Activated naive CD4-positive, alpha-beta T cell treated with anti-CD3 and anti-CD28 coated beads, Interleukin-2, amount 10 ng/mL, durations not matched to agents 7 days and 5 days (primary cell): ENCODE measurements around the gene KRTAP1-5.
"Not testable (repeated sequence)": the region's sequence is repeated elsewhere in the genome, so short reads cannot be mapped to it uniquely, and the experiment has no call there.

ENCODE experiments used
- CTCF ChIA-PET: fragments of 350-600 bp; sonication (Branson Sonifier 250); formaldehyde crosslinking; loops from one replicate; lab custom pipeline; 2021; ENCODE audit warnings: antibody characterized with exemption; lab: Charles Lee
- DNase-seq: peaks from one replicate; pipeline ENCODE4 v3.0.0-alpha.2; 2020
- H3K27ac Mint-ChIP-seq: one replicate; pipeline ENCODE4 v1.8.0; 2021; ENCODE audit warnings: mild to moderate bottlenecking, moderate library complexity, mixed read lengths
- H3K27me3 Mint-ChIP-seq: one replicate; pipeline ENCODE4 v1.8.0; 2021; ENCODE audit warnings: mild to moderate bottlenecking, mixed read lengths
- H3K36me3 Mint-ChIP-seq: one replicate; pipeline ENCODE4 v1.8.0; 2021; ENCODE audit warnings: mixed read lengths
- H3K4me1 Mint-ChIP-seq: one replicate; pipeline ENCODE4 v1.8.0; 2021; ENCODE audit warnings: mixed read lengths
- H3K4me3 Mint-ChIP-seq: one replicate; pipeline ENCODE4 v1.8.0; 2021; ENCODE audit warnings: mild to moderate bottlenecking, moderate library complexity, mixed read lengths
- H3K9me3 Mint-ChIP-seq: one replicate; pipeline ENCODE4 v1.8.0; 2021; ENCODE audit warnings: mixed read lengths

KRTAP1-5 gene

DNA sequence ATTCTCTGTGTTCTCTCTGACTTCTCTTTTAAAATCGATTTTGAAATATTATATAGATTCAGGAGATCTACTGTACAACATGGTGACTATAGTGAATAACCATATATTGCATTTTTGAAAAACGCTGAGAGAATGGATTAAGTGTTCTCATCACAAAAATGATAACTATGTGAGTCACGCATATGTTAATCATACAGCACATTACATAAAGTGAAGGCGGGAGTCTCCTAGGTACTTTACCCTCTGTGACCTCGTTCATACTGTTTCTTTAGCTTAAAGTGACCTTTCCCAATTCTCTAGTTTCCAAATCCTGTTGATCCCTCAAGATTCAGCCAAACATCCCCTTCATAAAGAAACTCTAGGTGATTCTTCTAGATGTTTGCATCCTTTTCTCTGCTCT is 24.2 kb downstream of the KRTAP1-5 start:
- no peak for DNase-seq
- H3K4me3 Mint-ChIP-seq = no peak overlapping the region
- CTCF ChIA-PET = no interaction called here
- H3K9me3 Mint-ChIP-seq = no peaks in the 10 kb centered on the region
- H3K4me1 Mint-ChIP-seq = no peaks in the 10 kb centered on the region
- no peak overlapping the region for H3K27ac Mint-ChIP-seq
- H3K27me3 Mint-ChIP-seq = peaks cover 11% of the 10 kb centered on the region
- no peaks in the 10 kb centered on the region for H3K36me3 Mint-ChIP-seq

DNA sequence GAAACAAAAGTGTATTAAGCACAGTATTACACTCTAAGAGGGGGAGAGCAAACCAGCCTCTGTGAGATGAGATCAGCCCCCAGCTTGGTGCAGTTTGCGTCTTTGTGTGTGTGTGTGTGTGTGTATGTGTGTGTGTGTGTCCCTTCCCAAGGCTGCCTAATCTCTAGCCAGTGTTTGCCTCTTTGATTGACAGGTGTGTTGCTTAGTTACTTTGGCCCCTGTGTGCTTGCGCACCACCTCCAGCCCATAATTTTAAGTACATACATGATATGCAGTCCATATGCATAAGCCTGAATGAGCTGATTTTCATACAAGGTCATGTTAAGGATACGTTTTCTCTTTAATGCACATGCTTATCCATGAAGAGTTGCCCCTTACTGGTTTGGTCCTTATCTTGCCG is 25.2 kb downstream of the KRTAP1-5 start:
- Mint-ChIP-seq H3K27ac (no peak overlapping the region), H3K36me3 (no peaks in the 10 kb centered on the region), H3K4me1 (no peaks in the 10 kb centered on the region), H3K27me3 (peaks cover 17% of the 10 kb centered on the region), H3K4me3 (no peak overlapping the region), H3K9me3 (no peaks in the 10 kb centered on the region)
- no peak for DNase-seq
- CTCF ChIA-PET = no interaction called here

DNA sequence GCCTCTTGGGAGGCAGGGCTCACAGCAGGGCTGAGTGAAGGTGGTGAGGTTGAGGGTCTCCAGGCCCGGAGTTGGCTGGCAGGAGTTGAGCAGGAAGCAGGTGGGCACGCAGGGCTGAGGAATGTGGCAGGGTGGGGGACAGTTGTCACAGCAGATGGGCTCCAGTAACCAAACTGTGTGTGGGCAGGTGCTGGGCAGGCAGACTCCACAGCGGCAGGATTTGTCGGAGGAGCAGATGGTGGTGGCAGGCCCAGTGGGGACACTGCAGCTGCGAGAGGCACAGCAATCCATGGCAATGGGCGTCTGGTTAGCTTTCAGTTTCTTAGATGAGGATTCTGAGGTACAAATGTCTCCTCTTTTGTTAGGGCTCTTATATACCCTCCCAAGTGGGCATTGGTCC is 27.4 kb downstream of the KRTAP1-5 start, which contains the start of gene KRTAP3-2:
Gene KRTAP3-2, minus strand, starts transcription at position 344 of the 400 bp plus-strand sequence. Its CDS starts 53 bp downstream, at position 291.
- H3K9me3 Mint-ChIP-seq, H3K27ac Mint-ChIP-seq, CTCF ChIA-PET, DNase-seq, H3K4me3 Mint-ChIP-seq, H3K4me1 Mint-ChIP-seq, H3K36me3 Mint-ChIP-seq: not testable (repeated sequence)
- H3K27me3 Mint-ChIP-seq = peaks cover 17% of the 10 kb centered on the region

DNA sequence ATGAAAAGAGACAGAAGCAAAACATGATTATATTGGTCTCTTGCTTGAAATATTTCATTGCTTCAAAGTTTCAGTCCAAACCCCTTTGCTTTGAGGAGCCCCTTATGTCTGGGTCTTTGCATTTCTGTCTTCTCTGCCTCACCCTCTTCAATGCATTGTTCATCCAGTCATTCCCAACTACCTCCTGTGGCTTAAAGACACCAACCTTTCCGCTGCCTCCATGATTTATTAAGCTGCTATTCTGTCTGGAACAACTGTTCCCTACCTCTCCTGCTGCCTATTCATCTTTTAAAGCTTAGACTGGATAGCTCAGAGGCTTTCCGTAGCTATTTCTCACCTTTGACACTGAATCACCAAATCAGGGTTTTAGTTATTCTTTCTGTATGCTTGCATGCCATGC is 29.6 kb downstream of the KRTAP1-5 start:
- CTCF ChIA-PET = no interaction called here
- Mint-ChIP-seq H3K27ac (no peak overlapping the region), H3K27me3 (peaks cover 21% of the 10 kb centered on the region), H3K4me3 (no peak overlapping the region), H3K36me3 (no peaks in the 10 kb centered on the region), H3K9me3 (no peaks in the 10 kb centered on the region), H3K4me1 (no peaks in the 10 kb centered on the region)
- DNase-seq = no peak

DNA sequence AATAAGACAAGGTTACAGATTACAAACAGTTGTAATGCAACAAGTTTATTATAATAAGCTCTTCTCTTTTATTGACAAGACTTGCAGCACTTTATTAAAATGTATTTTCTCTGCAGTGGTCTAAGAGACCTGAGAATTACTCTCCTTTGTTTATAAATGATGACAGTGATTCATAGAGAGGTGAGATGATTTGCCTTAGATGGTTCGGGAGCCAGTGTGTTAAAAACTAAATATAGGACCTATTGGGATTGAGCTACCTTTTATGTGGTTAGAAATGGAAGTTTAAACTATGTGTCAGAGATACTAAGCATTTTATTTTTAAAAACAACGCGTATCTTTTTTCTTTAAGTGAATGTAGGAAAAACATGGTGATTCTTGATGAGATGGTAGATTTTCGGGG is 30.2 kb downstream of the KRTAP1-5 start:
- H3K4me1 Mint-ChIP-seq = no peaks in the 10 kb centered on the region

DNA sequence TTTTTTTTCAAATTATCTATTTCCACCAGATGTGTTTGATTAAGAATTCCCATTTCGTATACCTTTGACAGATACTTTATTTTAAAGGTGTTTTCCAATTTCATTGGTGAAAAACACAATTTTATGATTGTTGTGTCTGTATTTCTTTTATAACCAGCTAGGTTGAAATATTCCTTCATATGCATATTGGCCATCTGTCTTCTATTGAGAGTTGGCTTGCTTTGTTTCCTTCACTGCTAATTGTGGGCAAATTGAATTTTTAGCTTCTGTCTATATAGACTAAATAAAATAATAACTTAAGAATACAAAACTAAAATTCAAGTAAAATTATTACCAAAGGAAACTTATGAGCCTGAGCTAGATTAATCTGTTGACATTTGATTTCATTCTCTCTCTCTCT is 31.9 kb downstream of the KRTAP1-5 start:
- no peaks in the 10 kb centered on the region for H3K36me3 Mint-ChIP-seq
- no peak overlapping the region for H3K4me3 Mint-ChIP-seq
- peaks cover 26% of the 10 kb centered on the region for H3K27me3 Mint-ChIP-seq
- no peak overlapping the region for H3K27ac Mint-ChIP-seq
- no peaks in the 10 kb centered on the region for H3K4me1 Mint-ChIP-seq
- CTCF ChIA-PET = interaction anchor here (0.6 kb wide), 1 partner anchor 379 kb away, joined by 3 read pairs; no protein-coding TSS in a partner anchor
- H3K9me3 Mint-ChIP-seq = no peaks in the 10 kb centered on the region
- no peak for DNase-seq

More for the DNA sequence above, 30.2 kb downstream of the KRTAP1-5 start:
- no peaks in the 10 kb centered on the region for H3K9me3 Mint-ChIP-seq
- DNase-seq = no peak
- H3K27ac Mint-ChIP-seq = no peak overlapping the region
- peaks cover 26% of the 10 kb centered on the region for H3K27me3 Mint-ChIP-seq
- H3K4me3 Mint-ChIP-seq = no peak overlapping the region
- H3K36me3 Mint-ChIP-seq = no peaks in the 10 kb centered on the region
- CTCF ChIA-PET = no interaction called here

DNA sequence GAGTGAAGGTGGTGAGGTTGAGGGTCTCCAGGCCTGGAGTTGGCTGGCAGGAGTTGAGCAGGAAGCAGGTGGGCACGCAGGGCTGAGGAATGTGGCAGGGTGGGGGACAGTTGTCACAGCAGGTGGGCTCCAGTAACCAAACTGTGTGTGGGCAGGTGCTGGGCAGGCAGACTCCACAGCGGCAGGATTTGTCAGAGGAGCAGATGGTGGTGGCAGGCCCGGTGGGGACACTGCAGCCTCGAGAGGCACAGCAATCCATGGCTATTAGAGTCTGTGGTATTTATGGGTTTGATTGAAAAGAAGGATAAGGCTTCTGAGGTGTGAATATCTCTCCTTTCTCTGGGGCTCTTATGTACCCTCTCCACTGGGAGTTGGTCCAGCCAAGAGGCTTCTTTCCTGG is 33.2 kb downstream of the KRTAP1-5 start, which contains the start of gene KRTAP3-3:
Gene KRTAP3-3, minus strand, starts transcription at position 326 of the 400 bp plus-strand sequence. Its CDS starts 67 bp downstream, at position 259.
- CTCF ChIA-PET = no interaction called here
- H3K36me3 Mint-ChIP-seq = no peaks in the 10 kb centered on the region
- no peaks in the 10 kb centered on the region for H3K4me1 Mint-ChIP-seq
- H3K4me3 Mint-ChIP-seq = no peak within 1 kb of the TSS
- no peaks in the 10 kb centered on the region for H3K9me3 Mint-ChIP-seq
- H3K27ac Mint-ChIP-seq = no peak within 1 kb of the TSS
- DNase-seq = no peak
- peaks cover 20% of the 10 kb centered on the region for H3K27me3 Mint-ChIP-seq

DNA sequence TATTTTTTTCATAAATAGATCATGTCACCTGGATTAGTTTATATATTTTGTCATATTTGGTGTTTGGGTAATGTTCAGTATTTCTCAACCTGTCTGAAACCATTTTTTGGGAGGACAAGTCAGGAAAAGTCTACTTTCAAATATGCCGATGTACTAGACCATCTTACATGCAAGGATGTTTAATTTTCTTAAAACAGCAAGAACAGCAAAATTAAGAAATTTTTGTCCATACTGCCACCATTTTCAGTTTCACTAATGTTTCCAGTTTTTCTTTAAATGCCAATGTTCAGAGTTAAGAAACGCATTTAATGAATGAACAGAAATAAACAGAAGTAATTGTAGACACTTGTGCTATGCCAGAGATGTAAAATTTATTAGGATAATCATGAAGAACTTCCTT is 33.9 kb downstream of the KRTAP1-5 start:
- Mint-ChIP-seq H3K36me3 (no peaks in the 10 kb centered on the region), H3K4me3 (no peak overlapping the region), H3K9me3 (no peaks in the 10 kb centered on the region), H3K27ac (no peak overlapping the region), H3K27me3 (peaks cover 21% of the 10 kb centered on the region), H3K4me1 (no peaks in the 10 kb centered on the region)
- no peak for DNase-seq
- CTCF ChIA-PET = no interaction called here

DNA sequence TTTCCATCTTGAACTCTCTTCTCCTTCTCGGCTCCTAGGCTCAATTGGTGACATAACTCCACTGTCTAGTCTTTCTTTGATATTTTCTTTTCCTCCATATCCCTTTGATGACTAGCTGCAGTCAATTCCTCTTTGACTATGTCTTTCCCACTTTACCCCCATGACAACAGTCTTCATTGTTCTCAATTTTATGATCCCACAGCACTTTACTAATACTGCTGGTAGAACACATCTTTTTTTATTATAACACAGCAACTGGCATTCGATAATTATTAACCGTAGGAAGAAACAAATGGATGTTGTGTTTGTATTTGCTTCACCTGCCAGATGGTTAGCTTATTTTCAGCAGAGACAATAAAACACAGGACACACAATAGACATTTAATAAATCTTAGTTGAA is 34.3 kb downstream of the KRTAP1-5 start:
- H3K9me3 Mint-ChIP-seq = no peaks in the 10 kb centered on the region
- no peaks in the 10 kb centered on the region for H3K36me3 Mint-ChIP-seq
- DNase-seq = no peak
- H3K4me1 Mint-ChIP-seq = no peaks in the 10 kb centered on the region
- peaks cover 22% of the 10 kb centered on the region for H3K27me3 Mint-ChIP-seq
- CTCF ChIA-PET = no interaction called here
- no peak overlapping the region for H3K4me3 Mint-ChIP-seq
- no peak overlapping the region for H3K27ac Mint-ChIP-seq

DNA sequence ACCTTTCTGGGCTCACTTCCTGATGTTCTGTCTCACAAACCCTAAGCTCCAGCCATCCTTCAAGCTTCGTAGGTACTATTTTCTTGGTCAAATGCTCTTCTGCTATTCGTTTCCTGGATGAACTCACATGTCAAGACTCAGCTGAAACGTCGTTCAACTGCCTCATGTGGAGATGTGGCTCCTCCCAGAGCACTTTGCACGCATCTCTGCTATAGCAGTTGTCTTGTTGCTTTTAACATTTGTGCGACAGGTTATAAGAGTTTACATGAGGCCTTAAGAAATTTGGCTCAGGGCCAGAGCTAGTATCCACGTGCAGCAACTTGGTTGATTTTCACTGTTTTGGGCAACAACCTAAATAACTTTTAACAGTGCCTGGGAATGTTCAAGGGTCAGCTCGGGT is 40.1 kb downstream of the KRTAP1-5 start:
- no peak for DNase-seq
- H3K9me3 Mint-ChIP-seq = no peaks in the 10 kb centered on the region
- no peak overlapping the region for H3K27ac Mint-ChIP-seq
- no peaks in the 10 kb centered on the region for H3K36me3 Mint-ChIP-seq
- CTCF ChIA-PET = no interaction called here
- peaks cover 19% of the 10 kb centered on the region for H3K27me3 Mint-ChIP-seq
- no peaks in the 10 kb centered on the region for H3K4me1 Mint-ChIP-seq
- no peak overlapping the region for H3K4me3 Mint-ChIP-seq

DNA sequence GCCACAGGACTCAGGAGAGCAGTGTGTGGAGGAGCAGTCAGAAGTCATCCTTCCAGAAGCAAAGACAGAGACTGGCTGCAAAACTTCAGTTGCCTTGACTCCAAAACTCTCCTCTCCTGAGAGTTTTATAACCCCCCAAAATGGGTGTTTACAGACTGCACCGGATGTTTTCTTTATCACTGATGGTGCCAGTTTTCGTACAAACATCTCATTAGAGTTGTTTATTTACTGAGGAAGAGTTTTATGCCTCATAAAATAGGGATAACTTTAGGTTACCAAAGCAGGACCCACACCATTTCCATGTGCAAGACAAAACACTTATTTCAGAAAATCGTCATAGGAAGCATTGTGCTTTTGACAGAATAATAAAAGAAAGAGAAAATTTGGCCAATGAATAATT is 42.8 kb downstream of the KRTAP1-5 start, which contains the start of gene KRT40:
Gene KRT40, minus strand, starts transcription at position 101 of the 400 bp plus-strand sequence. Its CDS starts 53 bp downstream, at position 48.
- Mint-ChIP-seq H3K9me3 (no peaks in the 10 kb centered on the region), H3K27ac (no peak within 1 kb of the TSS), H3K27me3 (peaks cover 19% of the 10 kb centered on the region), H3K36me3 (no peaks in the 10 kb centered on the region), H3K4me1 (no peaks in the 10 kb centered on the region), H3K4me3 (no peak within 1 kb of the TSS)
- CTCF ChIA-PET = interaction anchor here (0.5 kb wide), 1 partner anchor 17 kb away, joined by 4 read pairs; no protein-coding TSS in a partner anchor
- DNase-seq = no peak

DNA sequence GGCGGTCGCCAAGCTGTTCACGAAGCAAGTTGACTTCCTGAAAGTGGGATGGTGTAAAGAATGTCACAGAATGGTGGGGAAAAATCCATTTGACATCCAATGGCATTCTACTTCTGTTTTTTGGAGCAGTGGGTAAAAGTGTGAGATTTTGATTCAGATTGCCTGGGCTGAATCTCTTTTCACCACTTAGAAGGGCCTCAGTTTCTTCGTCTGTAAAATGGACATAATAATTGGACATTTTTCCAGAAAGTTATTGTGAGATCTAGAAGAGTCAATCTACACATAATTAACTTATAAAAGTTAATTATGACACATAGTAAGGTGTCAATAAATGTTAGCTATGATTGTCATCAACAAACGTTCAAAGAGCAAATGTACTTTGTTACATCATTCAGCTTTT is 45.9 kb downstream of the KRTAP1-5 start:
- Mint-ChIP-seq H3K36me3 (no peaks in the 10 kb centered on the region), H3K27me3 (peaks cover 12% of the 10 kb centered on the region), H3K9me3 (no peaks in the 10 kb centered on the region), H3K27ac (no peak overlapping the region), H3K4me1 (no peaks in the 10 kb centered on the region), H3K4me3 (no peak overlapping the region)
- CTCF ChIA-PET = no interaction called here
- no peak for DNase-seq

DNA sequence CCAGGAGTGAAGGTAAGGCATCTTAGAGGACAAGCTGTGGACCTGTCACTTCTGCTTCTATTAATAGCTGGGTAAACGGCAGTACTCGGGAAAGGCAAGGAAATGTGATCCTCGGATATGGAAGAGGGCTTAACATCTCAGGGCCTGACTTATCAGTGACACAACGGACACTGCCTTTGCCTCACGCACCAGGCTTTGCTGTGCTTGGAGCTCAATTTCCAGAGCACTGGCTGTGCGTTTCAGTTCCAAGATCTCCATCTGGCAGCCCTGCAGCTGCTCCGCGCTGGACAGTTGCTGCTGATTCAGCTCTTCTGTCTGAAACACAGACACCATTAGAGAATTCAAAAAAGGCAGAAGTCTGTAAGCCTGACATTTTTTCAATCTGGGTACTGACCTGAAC is 46.4 kb downstream of the KRTAP1-5 start:
- CTCF ChIA-PET = no interaction called here
- H3K4me3 Mint-ChIP-seq = no peak overlapping the region
- H3K36me3 Mint-ChIP-seq = no peaks in the 10 kb centered on the region
- peaks cover 14% of the 10 kb centered on the region for H3K27me3 Mint-ChIP-seq
- H3K9me3 Mint-ChIP-seq = no peaks in the 10 kb centered on the region
- no peak for DNase-seq
- no peak overlapping the region for H3K27ac Mint-ChIP-seq
- H3K4me1 Mint-ChIP-seq = no peaks in the 10 kb centered on the region

DNA sequence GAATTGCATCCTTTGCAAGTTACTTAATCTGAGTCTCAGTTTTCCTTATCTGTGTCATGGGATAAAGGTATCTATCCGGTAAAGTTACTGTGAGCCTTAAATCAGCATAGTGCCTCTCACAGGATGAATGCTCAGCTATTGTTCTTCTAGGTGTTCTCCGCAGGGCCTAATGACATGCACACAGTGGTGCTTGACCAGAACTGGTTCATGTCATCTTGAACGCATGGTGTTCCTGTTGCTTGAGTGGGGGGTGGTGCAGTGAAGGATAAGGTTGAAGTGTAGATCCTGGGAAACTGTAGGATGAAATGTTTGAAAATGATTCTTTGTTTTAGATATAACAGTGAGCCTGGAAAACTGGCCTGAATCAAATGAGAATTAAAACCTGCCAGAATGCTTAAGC is 46.9 kb downstream of the KRTAP1-5 start:
- Mint-ChIP-seq H3K27ac (no peak overlapping the region), H3K4me1 (no peaks in the 10 kb centered on the region), H3K36me3 (no peaks in the 10 kb centered on the region), H3K9me3 (no peaks in the 10 kb centered on the region), H3K27me3 (peaks cover 14% of the 10 kb centered on the region), H3K4me3 (no peak overlapping the region)
- CTCF ChIA-PET = no interaction called here
- no peak for DNase-seq

DNA sequence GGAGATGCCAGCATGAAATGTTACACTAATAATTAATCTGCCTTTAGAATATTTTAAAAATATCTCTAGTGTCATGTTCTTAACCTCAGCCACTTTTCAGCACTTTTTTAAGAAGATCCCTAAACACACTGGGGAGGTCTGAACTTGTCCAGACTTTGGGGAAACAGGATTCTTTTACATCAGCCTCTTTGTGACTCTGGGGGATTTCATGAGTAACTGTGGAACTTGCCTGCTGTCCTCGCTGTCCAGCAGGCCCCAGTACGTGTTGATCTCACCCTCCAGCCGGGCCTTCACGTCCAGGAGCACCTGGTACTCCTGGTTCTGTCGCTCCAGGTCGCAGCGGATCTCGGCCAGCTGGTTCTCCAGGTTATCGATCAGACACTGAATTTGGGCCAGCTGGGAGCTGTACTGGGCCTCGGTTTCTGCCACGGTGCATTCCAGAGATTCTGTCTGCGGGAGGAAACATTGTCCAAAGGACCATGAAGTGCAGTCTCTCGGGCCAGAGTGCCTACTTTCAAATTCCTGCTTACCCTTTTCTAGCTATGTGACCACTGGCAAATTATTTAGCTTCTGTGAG is 48.3 kb downstream of the KRTAP1-5 start:
- Mint-ChIP-seq H3K36me3 (no peaks in the 10 kb centered on the region), H3K9me3 (no peaks in the 10 kb centered on the region), H3K27ac (no peak overlapping the region), H3K27me3 (peaks cover 17% of the 10 kb centered on the region), H3K4me1 (no peaks in the 10 kb centered on the region), H3K4me3 (no peak overlapping the region)
- DNase-seq = no peak
- CTCF ChIA-PET = no interaction called here
